GM12801 (cell line): Measurements from ENCODE around the gene WDR7.

Experiments used
- TF ChIP-seq, protein P1 (sequence below): IDR thresholded peaks from one replicate; pipeline ENCODE4 v1.5.1; 2011; ENCODE audit warnings: control low read depth; ENCODE audit not compliant: insufficient read length; ENCODE audit errors: extremely low read depth

Gene WDR7

DNA sequence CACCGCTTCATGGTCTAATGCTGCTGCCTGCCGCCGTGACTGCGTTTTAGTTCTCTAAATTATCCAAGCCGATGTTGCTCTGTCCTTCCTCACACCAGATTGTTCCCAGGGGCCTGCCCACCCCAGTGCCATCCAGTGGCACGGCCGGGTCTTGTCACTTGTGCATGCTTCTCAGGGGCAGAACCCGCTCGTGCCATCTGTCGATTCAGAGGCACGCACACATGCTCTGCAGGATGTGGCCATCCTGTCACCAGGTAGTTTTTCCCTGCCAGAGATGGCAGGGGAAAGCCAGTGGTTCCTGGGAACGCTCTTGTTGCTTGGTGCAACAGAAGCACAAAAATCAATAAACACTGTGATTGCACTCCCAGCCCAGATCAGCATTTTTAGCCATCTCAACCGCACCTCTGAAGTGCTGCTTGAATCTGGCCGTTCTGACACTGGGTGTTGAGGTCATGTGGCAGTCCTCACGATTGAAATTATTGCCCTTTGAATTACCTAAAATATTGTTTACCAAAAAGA is 376.1 kb downstream of the WDR7 start:
- TF ChIP-seq, protein P1, sequence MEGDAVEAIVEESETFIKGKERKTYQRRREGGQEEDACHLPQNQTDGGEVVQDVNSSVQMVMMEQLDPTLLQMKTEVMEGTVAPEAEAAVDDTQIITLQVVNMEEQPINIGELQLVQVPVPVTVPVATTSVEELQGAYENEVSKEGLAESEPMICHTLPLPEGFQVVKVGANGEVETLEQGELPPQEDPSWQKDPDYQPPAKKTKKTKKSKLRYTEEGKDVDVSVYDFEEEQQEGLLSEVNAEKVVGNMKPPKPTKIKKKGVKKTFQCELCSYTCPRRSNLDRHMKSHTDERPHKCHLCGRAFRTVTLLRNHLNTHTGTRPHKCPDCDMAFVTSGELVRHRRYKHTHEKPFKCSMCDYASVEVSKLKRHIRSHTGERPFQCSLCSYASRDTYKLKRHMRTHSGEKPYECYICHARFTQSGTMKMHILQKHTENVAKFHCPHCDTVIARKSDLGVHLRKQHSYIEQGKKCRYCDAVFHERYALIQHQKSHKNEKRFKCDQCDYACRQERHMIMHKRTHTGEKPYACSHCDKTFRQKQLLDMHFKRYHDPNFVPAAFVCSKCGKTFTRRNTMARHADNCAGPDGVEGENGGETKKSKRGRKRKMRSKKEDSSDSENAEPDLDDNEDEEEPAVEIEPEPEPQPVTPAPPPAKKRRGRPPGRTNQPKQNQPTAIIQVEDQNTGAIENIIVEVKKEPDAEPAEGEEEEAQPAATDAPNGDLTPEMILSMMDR: no peak

DNA sequence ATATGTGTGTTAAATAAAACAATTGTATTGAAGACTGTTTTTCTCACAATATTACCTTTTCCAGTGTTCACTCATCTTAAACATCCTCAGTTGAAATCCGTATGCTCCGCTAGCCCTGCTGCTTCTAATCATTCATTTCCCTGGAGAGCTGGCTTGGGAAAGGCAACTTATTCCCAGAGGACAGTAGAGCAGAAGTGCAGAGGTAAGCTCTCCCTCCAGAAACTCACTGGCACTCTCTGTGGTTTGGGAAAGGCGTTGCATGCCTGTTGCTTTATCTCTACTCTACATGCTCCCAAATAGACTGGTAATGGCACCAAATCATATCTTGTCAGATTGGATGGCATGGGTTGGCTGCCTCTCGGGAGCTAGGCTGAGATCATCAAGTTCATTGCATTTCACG is 378.6 kb downstream of the WDR7 start:
- TF ChIP-seq, protein P1: no peak

DNA sequence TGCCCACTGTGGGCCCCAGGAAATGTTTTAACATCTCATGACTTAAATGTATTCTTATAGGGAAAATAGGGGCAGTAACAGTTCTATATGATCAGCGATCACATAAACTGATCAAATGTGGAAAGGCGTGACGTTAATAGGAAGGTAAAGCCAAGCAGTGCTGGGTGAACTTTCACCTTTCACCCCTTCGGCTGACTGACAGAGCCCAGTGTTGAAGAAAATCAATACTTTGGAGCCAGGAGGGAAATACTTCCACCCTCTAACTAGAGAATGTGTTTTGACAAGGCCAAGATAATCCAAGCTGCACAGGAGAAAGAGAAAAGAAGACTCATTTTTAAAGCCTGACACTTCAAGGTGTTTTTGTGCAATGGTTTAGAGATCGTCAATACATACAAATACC is 379.3 kb downstream of the WDR7 start:
- TF ChIP-seq, protein P1: no peak

DNA sequence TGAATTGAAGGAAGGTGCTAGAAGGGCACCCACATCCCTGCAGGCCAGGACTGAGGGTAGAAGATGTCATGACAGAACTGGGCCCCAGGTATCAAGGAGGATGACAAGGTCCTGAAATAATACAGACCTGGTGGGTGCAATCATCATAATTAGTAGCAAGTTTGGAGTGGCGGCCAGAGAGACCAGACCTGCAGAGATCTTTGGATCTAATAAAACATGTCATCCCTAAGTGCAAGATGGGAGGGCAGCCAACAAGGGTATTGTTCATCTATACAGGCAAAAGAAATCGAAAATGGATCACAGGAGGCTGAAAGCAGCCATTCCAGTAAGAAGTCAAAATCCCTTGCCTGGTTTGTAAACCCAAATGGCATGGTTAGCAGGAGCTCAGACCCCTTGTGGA is 384.4 kb downstream of the WDR7 start:
- TF ChIP-seq, protein P1: no peak

DNA sequence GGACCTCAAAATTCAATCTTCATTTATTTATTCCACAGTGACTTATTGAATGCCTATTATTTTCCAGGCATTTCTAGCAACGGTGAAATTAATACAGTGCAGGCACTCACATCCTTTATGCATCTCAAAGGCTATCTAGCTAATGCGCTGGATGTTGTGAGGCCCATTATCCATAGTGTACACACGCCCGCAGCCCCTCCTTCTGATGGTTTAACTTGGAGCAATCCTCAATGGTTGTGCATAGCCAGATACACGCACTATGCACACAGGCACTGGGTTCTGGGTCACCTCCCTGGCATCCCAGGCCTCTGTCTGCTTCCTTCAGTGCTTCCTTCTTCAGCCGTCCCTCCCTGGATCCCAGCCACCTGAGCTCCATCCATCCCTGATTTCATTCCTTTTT is 387.2 kb downstream of the WDR7 start:
- TF ChIP-seq, protein P1: no peak

DNA sequence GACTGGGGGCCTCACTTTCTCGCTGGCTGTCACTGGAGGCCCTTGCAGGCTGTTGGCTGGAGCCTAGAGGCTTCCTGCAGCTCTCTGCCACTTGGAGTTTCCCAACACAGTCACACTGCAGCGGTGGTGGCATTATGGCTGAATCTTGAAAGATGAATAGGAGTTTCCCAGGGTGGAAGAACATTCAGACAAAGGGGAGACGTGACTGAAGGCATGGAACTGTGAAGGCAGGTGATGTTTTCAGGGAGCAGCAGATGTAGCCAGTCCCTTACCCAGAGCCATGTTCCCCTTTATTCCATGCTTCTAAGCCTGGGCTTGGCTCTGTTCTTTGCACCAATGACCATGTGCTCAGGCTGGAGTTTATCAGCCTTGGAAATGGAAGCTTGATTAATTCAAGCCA is 389.0 kb downstream of the WDR7 start:
- TF ChIP-seq, protein P1: no peak

DNA sequence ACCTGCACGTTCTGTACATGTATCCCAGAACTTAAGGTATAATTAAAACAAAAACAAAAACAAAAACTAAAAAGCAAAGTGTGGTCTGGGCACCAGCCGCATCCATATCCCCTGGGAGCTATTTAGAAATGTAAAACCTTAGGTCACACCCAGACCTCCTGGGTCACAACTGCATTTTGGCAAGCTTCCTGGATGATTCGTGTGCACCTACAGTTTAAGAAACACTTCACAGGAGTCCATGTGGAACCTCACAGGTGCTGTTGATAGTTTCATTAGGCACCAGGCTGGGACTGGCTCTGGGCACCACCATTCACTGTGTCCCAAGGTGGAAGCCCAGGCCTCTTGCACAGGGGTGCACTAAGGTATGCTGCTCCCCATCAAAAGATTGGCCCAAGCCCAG is 392.1 kb downstream of the WDR7 start:
- TF ChIP-seq, protein P1: no peak

DNA sequence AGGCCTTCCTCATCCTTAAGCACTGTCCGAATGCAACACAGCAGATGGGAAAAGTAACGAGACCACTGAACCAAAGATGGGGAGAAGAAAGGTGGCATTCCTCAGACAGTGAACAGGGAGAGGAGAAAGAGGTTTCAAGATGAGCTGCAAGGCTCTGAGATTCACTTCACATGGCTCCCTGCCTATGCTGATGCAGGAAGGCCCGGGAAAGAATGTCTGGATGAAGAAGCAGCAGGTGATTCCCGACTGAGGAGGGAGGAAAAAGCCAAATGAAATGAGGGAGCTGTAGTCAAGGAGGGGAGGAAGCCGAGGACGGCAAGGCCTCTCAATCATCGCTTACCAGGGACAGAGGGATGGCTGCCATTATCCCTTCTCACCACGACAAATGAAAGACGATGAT is 397.2 kb downstream of the WDR7 start:
- TF ChIP-seq, protein P1: no peak
